Measurements from ENCODE around the gene PURA. TPM values are rescaled to one million over a fixed set of nuclear protein-coding genes. Genes with fewer than 3 reads are reported as not detected.

Gene PURA
- total and polyA plus RNA-seq, 2 of the 13 experiments (the other 11 are each of a cell fraction or from before 2014, with no cell fraction given), result 2.0 to 5.0 TPM

GRCh38 chr5:140107312-140108092 is 6.4 kb upstream of the PURA start (continued):
- no peak for TF ChIP-seq U2AF2 (IDR thresholded peaks at IDR 0.05; ENCODE audit: low read depth, low read length)
- TF ChIP-seq, protein P1, sequence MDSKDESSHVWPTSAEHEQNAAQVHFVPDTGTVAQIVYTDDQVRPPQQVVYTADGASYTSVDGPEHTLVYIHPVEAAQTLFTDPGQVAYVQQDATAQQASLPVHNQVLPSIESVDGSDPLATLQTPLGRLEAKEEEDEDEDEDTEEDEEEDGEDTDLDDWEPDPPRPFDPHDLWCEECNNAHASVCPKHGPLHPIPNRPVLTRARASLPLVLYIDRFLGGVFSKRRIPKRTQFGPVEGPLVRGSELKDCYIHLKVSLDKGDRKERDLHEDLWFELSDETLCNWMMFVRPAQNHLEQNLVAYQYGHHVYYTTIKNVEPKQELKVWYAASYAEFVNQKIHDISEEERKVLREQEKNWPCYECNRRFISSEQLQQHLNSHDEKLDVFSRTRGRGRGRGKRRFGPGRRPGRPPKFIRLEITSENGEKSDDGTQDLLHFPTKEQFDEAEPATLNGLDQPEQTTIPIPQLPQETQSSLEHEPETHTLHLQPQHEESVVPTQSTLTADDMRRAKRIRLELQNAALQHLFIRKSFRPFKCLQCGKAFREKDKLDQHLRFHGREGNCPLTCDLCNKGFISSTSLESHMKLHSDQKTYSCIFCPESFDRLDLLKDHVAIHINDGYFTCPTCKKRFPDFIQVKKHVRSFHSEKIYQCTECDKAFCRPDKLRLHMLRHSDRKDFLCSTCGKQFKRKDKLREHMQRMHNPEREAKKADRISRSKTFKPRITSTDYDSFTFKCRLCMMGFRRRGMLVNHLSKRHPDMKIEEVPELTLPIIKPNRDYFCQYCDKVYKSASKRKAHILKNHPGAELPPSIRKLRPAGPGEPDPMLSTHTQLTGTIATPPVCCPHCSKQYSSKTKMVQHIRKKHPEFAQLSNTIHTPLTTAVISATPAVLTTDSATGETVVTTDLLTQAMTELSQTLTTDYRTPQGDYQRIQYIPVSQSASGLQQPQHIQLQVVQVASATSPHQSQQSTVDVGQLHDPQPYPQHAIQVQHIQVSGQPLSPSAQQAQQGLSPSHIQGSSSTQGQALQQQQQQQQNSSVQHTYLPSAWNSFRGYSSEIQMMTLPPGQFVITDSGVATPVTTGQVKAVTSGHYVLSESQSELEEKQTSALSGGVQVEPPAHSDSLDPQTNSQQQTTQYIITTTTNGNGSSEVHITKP (CRISPR knock-in tag; IDR thresholded peaks at IDR 0.05; ENCODE audit: low read depth), result peak; percentile 78; the same call in 1 of the 2 replicates
- TF ChIP-seq, protein P2, sequence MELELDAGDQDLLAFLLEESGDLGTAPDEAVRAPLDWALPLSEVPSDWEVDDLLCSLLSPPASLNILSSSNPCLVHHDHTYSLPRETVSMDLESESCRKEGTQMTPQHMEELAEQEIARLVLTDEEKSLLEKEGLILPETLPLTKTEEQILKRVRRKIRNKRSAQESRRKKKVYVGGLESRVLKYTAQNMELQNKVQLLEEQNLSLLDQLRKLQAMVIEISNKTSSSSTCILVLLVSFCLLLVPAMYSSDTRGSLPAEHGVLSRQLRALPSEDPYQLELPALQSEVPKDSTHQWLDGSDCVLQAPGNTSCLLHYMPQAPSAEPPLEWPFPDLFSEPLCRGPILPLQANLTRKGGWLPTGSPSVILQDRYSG (CRISPR knock-in tag; IDR thresholded peaks at IDR 0.05), result 0 out of 2 replicates have a peak, but pooled peaks have one; percentile 27
- TF ChIP-seq FOXM1 (CRISPR knock-in tag; IDR thresholded peaks at IDR 0.05), result no peak
- TF ChIP-seq, protein P3, sequence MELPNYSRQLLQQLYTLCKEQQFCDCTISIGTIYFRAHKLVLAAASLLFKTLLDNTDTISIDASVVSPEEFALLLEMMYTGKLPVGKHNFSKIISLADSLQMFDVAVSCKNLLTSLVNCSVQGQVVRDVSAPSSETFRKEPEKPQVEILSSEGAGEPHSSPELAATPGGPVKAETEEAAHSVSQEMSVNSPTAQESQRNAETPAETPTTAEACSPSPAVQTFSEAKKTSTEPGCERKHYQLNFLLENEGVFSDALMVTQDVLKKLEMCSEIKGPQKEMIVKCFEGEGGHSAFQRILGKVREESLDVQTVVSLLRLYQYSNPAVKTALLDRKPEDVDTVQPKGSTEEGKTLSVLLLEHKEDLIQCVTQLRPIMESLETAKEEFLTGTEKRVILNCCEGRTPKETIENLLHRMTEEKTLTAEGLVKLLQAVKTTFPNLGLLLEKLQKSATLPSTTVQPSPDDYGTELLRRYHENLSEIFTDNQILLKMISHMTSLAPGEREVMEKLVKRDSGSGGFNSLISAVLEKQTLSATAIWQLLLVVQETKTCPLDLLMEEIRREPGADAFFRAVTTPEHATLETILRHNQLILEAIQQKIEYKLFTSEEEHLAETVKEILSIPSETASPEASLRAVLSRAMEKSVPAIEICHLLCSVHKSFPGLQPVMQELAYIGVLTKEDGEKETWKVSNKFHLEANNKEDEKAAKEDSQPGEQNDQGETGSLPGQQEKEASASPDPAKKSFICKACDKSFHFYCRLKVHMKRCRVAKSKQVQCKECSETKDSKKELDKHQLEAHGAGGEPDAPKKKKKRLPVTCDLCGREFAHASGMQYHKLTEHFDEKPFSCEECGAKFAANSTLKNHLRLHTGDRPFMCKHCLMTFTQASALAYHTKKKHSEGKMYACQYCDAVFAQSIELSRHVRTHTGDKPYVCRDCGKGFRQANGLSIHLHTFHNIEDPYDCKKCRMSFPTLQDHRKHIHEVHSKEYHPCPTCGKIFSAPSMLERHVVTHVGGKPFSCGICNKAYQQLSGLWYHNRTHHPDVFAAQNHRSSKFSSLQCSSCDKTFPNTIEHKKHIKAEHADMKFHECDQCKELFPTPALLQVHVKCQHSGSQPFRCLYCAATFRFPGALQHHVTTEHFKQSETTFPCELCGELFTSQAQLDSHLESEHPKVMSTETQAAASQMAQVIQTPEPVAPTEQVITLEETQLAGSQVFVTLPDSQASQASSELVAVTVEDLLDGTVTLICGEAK (IDR thresholded peaks at IDR 0.05), result no peak
- TF ChIP-seq, protein P3 (CRISPR knock-in tag; IDR thresholded peaks at IDR 0.05), result peak; percentile 92
- TF ChIP-seq ZUFSP (CRISPR knock-in tag; IDR thresholded peaks at IDR 0.05; ENCODE audit: borderline replicate concordance), result no peak
- no peak for TF ChIP-seq CREBL2 (CRISPR knock-in tag; IDR thresholded peaks at IDR 0.05; ENCODE audit: borderline replicate concordance)
- TF ChIP-seq ZNF282 (IDR thresholded peaks at IDR 0.05; ENCODE audit: partially characterized antibody), result no peak
- TF ChIP-seq, protein P4, sequence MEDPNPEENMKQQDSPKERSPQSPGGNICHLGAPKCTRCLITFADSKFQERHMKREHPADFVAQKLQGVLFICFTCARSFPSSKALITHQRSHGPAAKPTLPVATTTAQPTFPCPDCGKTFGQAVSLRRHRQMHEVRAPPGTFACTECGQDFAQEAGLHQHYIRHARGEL (CRISPR knock-in tag; IDR thresholded peaks at IDR 0.05), result 0 out of 2 replicates have a peak, but pooled peaks have one; percentile 80
- no peak for TF ChIP-seq RFX1 (IDR thresholded peaks at IDR 0.05)
- 0 out of 2 replicates have a peak, but pooled peaks have one; percentile 25 for TF ChIP-seq ELF1 (CRISPR knock-in tag; IDR thresholded peaks at IDR 0.05)
